HG02840 (cell line): ENCODE results near the gene MRPS9.

Experiments used
- ATAC-seq: cut with Tn5 transposase; IDR thresholded peaks from one replicate; pipeline ENCODE4 v1.9.1; 2021; ENCODE audit warnings: mild to moderate bottlenecking, moderate library complexity, moderate number of reproducible peaks; ENCODE audit not compliant: unreplicated experiment, low FRiP score

The MRPS9 gene

DNA sequence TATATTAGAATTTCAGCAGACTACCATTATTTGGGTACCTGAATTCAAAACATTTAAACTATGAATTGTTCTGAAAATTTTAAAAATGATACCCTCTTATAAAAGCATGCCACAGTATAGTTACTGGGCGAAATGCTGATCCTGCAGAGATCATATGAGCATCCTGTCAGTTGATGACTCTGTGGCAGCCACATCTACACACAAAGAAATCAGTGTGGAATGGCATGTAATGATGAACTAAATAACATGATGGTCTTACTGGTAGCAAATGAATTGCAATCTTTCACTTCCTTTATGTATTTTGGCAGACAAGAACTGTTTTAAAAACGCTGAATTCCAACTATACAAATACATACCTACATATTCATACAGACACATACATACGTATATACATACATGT lies 38.3 kb downstream of the MRPS9 start:
- no peak for ATAC-seq

DNA sequence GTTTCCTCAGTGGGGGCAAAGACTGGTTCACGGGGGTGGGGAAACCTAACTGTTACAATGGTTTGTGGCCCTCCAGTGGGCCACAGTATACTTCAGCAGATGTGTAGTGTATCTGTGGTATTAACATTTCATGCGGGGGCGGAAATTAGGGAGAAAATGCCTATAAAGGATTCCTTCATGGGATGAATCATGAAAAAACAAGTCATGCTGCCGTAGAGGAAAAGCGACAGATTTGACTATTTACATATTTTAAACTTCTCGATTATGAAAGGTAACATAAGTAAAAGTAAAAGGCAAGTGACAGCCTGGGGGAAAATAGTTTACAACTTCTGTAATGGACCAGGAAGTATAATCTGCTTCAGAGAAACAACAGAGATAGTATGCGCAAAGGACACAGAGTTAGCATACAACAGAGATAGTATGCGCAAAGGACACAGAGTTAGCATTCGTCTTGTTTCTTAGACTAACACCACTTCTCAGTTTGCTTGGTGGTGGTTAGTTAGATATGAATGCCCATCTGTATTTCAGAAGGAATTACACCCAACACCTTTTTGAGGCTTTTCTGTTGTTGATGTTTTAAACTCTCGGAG lies 41.1 kb downstream of the MRPS9 start:
- ATAC-seq, result no peak

DNA sequence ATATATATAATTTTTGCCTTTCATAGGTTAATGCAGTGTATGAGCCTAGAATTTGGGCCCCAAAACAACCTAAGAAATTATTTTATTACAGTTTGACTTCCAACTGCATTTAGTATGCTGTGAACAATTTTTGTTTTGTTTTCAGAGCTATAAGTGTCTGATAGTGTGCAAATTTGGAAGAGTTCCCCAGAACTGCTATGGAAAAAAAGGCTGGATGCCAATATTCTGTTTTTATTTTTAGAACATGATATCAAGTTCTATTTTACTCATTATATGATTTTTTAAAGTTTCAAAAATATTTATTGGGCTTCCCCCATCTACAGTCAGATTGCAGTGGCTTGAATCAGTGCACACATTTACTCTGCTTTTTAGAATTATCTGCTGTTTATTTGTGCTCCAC lies 42.6 kb downstream of the MRPS9 start:
- no peak for ATAC-seq

DNA sequence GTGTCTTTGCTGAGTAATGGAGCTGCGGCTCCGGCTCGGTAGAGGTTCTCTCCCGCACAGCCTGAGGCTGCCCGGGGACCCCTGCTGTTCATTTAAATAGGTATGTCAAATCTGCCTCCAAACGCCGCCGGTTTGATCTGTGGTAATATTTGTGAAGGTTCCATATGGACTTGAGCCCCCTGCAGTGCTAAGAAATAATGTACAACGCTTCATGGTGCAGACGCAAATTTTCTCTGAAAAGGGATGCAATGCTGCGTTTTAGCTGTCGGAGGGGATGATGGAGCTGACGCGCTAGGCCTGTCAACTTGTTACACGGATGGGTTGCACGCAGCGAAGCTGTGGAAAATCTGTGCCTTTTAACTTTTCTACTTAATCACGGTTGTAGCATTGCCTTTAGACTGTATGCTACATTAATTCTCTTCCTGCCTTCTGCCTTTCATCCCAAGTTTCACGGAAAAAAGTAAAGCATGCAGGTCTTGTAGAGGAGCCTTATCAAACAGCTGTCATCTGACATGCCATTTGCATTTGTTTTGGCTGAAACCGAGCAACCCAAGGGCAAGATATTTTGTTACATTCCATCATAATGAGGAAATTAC lies 43.2 kb downstream of the MRPS9 start:
- no peak for ATAC-seq

DNA sequence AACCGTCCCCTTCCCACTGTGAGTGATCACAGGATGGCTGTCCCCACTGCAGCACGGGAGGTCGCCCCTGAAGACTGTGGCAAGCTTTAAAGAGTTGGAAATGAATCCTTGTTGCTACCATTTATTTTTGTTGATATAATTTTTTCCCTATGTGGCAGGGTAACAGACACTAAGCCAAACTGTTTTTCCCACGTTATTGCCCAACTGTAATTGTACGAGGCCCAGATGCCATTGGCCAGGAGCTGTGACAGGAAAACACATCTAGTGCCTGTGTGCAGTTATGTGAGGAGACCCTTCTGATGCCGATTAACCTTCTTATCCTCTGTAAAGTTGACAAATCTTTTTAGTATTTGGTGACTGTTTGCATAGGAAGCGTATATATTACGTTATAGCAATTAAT lies 44.2 kb downstream of the MRPS9 start:
- ATAC-seq, result no peak

DNA sequence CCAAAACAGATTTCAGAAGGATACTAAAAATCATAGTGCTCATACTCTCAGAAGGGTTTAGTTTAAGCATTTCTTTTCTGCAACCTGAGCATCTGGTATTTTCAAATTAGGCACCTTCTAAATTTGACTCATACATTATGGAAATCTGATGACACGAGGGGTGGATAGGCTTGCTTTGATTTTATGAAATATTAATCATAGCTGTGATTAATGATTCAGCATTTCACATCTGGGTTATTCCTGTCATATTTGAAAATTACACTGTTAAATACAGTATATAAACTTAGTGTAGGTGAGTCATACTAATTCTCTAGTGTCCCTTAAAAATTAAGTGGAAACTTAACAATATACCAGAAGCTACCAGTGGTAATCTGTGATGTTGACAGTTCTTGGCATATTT lies 47.7 kb downstream of the MRPS9 start:
- no peak for ATAC-seq

DNA sequence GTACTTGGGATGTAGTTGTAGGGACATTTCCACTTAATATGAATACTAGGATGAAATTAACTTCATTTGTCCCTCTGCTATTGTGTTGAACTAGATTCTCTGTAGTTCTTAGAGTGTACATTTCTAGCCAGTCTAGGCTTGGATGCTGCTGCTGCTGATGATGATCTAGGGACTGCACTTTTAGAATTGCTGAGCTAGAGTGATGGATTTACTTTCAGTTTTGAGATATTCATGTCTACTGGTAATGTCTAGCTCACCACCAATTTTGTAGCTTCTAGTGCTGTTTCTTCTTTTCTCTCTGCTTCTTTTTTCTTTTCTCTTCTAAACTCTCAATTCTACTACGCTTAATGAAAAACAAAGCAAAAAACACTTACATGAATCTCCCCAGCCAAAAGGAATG lies 49.4 kb downstream of the MRPS9 start:
- no peak for ATAC-seq

DNA sequence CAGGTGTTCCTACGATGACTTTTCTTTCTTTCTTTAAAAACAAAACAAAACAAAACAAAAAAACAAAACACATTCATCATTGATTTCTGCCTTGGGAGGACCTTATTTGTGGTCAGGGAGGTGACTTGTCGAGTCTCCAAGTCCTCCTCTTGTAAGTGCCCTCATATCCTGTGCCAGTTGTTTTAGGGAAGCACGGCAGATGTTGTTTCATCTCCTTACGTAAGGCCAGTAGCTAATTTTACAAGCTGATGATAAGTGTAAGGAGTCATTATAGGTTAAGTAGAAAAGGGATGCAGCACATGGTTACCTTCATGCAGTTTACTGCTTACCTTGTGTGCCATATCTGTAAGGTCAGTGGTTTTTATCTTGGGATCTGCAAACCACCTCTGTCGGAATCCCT lies 52.2 kb downstream of the MRPS9 start:
- ATAC-seq, result no peak

DNA sequence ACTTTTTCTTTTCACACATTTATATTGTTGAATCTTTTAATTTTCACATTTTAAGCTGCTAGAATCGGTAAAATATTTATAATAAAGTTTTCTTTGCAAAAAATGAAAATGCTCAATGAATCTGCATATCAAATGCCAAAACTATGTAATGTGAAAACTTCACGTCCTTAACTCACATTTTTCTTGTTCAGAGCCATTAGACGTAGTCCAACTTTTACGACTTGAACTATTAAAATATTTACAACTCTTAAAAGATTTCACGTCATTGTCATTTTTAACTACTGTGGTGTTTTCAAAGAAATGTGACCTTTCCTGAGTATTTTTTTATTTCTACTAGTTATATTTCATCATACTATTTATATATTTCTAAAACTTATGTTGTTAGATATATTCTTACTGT lies 54.9 kb downstream of the MRPS9 start:
- no peak for ATAC-seq

DNA sequence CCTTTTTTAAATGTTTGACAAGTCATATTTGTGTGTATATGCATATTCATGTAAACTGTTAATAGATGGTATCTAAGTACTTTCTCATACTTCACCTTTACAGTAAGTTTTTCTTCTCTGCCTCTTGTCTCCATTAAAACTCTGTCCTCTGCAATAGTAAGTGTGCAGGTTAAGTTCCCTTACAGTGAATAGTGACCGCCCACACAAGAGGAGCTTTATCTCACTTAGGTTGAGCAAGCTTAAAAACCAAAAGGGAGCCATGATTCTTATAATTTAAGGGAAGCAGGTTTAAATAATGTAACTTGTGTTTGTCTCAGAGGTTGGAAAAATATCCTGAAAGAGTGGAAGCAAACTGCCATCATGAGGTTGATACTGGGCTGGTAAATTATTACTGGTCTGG lies 61.3 kb downstream of the MRPS9 start:
- no peak for ATAC-seq

DNA sequence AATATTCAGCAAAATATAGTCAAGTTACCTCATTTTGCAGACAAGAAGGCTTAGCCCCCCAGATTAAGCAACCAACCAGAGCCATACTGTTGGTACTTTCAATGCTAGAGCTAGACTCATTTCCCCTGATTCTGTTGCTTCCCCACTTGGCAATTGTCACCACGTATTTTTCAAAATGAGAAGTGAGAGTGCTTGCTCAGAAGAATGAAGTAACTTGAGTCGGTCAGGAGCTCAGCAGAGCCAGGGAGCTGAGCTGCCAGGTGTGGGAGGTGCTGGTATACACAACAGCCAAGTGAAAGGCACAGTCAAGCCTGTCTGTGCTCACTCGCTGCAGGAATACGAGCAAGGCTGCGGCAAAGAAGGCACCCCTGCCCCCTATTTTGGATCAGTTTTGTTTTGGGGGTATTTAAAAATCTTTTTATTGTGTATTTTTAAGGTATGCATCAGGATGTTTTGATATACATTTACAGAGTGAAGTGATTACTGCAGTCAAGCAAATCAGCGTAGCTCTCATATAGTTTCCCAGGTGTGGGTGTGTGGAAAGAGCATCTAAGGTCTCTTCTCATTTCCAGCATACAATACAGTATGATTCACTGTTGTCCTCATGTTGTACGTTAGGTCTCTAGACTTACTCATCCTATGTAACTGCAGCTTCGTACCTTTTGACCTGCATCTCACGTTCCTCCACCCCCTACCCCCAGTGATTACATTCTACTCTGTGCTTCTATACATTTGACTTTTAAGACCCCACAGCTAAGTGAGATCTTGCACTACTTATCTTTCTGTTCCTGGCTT lies 62.4 kb downstream of the MRPS9 start:
- no peak for ATAC-seq

DNA sequence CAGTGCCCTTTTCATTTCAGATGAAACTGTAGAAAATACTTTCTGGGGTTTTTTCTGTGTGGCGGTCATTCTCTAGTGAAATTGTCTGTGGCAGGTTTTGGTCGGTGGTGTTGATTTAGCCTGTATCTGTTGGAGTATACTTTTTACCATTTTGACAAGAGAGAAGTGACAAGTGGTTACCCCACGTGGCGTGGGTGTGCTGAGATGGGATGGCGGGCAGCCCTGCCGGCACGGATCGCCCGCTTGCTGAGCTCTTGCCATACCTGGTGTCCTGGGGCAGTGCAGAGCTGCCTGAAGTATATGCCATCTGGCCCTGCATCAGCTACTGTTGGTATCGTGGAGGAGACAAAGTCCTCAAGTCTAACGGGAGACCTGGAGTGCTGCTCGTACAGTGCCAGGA lies 64.1 kb downstream of the MRPS9 start:
- no peak for ATAC-seq

DNA sequence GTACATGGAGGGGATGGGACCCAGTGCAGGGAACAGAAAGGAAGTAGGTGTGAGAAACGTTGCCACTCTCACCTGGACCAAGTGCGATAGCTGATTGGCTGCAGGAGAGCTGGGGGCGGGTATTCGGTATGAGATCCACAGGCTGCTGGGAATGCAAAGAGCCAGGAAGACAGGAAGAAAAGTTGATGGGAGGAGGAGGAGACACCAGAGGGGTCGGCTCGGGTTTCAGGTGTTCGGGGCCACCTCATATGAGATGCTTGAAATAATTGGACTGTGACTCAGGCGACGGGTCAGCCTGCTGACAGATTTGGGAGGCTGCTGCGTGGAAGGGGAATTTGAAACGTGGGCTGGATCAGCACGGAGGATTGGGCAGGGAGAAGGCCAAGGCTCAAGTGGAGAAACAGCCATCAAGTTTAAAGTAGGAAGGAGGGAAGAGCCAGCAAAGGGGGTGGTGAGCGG lies 65.1 kb downstream of the MRPS9 start:
- ATAC-seq, result no peak

DNA sequence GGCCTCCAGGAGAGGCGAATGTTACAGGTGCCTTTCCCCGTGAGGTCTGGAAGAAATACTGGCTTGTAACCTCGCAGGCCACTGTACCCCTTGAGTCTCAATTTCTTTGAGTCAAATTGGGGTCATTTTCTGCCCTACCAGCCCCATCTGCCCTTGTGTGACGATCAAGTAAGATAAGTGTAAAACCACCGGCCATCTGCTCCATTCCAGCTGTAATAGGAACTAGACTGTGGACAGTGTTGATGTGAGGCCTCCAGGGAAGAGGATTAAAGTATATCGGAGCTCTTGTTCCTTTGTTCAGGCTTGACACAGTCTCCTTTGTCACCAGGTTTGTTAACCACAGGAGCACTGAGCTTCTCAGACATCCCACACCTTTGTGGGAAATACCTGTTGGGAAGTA lies 65.6 kb downstream of the MRPS9 start:
- ATAC-seq, result no peak

DNA sequence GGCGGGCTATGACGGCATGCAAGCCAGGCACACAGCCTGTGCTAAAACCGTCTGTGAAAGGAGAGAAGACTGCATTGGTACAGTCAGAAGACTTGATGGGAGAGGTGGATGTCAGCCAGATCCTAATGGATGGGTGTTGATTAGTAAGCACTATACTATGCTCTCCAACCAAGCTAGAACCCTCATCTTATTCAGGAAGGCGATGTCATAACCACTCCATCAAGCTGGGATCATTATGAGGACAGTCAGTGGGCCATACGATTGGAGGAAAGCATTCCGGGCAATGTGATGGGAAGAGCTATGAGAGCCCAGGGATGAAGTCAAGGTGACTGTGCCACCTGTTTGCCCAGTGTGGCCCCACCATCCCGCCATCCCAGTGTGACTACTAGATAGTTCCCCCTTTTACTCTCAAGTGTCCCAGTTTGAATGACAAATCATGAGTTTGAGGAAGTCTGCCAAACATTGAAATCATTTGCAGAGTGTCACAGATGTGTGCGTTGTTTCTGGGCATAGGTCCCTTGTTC lies 66.4 kb downstream of the MRPS9 start:
- ATAC-seq, result no peak

DNA sequence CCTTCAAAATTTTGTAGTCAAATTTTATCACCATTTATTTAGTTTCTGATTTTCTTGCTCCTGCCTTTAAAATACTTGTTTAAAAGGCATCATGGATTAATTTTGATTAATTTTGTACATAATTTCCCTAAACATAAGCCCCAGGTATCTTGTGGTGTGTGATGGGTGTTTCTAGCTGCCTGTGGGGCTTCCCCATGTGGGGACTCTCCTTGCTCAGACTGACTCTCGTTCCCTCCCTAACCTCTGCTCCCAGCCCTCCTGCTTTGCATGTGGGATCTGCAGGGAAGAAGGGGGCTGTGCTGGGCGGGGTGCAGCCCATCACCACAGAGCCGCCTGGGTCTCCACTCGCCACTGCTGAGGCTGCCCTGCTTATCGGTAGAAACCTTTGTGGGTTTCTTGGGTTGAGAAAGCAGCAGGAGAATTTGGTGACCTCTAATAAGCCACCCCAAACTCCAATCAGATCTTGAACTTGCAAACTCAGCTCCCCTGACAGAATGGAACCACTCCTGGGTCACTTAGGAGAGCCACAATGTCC lies 72.5 kb downstream of the MRPS9 start:
- no peak for ATAC-seq

DNA sequence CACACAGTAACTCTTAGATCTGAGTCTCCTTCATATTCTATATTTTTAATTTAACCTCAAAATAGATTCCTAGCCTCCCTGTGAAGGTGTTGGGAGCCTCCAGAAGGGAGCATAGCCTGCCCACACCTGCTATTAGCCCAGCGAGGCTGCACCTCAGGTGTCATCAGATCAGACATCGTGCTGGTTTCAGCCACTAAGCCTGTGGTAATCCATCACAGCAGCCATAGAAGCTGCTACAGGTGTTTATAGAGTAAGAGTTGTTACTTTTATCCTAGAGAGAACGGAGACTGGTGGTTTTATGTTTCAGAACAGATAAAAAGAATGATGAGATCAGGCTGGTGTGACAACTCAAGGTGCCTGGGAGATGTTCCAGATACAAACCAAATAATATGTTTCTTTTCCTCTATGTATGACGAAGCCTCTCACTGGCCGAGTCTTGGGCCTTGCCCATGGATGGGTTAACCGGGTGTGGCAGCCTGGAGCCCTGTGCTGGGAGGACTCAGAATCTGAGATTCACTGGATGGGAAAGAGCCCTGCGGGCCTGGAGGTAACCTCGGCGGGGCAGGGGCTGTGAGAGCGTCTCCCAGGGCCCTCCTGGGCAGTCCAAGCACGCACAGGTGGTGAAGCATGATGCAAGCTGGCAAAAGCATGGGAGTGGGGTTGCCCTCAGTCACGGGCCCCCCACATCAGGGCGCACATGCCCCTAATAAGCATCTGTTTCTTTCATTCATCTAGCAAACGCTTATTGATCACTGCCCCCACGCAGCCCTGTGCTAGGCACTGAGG lies 73.7 kb downstream of the MRPS9 start:
- ATAC-seq, result no peak

DNA sequence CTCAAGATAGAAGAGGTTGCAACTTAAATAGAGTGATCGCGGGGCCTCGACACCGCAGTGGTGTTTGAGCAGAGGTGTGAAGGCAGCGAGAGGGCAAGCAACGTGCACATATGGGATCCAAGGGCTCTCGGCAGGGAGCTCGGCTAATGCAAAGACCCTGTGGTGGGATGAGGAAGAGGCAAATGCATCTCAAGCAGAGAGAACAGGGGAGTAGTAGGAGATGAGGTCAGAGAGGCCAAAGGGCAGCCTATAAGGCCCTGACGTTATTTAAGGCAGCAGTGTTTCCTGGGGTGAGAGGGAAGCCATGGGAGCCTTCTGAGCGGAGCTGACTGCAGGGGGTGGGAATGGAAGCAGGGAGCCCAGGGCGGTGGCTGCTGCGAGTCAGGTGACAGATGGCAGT lies 74.5 kb downstream of the MRPS9 start:
- no peak for ATAC-seq

DNA sequence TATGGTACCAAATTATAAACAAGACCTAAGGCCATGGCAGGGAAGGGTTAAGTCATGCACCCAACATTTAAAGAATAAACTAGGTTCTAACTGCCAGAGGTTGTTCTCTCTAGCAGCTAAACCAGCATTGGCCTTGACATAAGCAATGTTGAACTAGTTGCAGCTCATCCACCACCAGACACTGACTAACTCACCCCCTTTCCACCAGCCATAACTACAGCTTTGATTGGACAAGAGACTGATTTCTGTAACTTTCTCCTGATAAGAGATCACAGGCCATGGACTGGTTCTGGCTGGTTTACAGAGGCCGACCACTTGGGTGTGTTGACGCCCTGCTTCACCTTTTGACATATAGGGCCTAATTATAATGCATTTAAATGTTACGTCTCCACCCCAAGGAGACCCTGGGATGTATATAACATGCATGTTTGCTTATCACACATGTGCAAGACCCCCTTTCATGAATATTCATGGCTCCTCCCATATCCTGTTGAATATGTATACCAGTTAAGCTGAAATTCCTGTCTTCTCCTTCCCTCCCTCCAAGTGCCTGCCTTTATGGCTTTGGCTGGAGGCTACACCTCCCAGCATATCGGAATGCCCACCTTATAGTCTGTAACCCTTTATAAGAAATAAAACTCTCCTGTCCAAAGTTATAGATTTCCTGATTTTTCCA lies 75.9 kb downstream of the MRPS9 start:
- no peak for ATAC-seq

DNA sequence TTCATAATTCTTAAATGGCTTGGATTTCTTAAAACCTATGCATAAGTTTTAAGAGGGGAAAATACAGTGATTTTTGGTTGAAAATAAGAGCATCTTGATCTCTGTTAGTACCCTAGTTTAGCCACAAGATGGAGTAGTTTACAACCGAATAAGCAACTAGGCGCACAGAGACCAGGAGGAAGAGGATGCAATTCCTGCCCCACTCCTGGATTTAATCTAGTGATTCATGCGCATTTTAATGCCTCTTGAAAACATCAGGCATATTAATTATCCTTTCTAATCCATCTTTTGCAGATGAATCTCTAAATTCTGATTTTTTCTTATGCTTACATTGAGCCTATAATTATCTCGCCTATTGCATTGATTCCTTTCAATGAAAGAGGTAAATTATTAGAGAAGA lies 76.7 kb downstream of the MRPS9 start:
- no peak for ATAC-seq
